Activated naive CD4-positive, alpha-beta T cell treated with anti-CD3 and anti-CD28 coated beads, Interleukin-2, amount 50 U/mL, for 72 hours (primary cell): ENCODE data around the gene MTMR6. TPM values are rescaled to one million over a fixed set of nuclear protein-coding genes. Genes with fewer than 3 reads are reported as not detected.
A peak's percentile ranks its signal among the peaks of the same experiment; 100 is the strongest.

Source experiments
- ATAC-seq, 2 donors: fragments of 150-1000 bp; cut with Tn5 transposase; 2 replicates each; pipeline ENCODE4 v1.10.0; 2021; ENCODE audit warnings: mild to moderate bottlenecking in 2 of 2, moderate library complexity in 2 of 2
- DNase-seq, 2 donors: peaks; one replicate each; pipeline ENCODE4 v3.0.0; 2021 to 2022; ENCODE audit warnings: low spot score in 2 of 2
- H3K27ac Mint-ChIP-seq, 2 donors: one replicate each; pipeline ENCODE4 v1.8.0; 2022; ENCODE audit warnings: mild to moderate bottlenecking in 2 of 2, mixed read lengths in 2 of 2
- H3K36me3 Mint-ChIP-seq, 2 donors: one replicate each; pipeline ENCODE4 v1.8.0; 2022; ENCODE audit warnings: mixed read lengths in 2 of 2
- H3K9me3 Mint-ChIP-seq, 2 donors: one replicate each; pipeline ENCODE4 v1.8.0; 2022; ENCODE audit warnings: mixed read lengths in 2 of 2
- total RNA-seq, 2 donors: library from RNA; stranded (reverse); gene quantifications; one replicate each; pipeline ENCODE4 v1.2.3, GENCODE V29; 2022

MTMR6 gene
- total RNA-seq, 2 donors from 2014 or later, result 4.8 to 10.0 TPM

DNA sequence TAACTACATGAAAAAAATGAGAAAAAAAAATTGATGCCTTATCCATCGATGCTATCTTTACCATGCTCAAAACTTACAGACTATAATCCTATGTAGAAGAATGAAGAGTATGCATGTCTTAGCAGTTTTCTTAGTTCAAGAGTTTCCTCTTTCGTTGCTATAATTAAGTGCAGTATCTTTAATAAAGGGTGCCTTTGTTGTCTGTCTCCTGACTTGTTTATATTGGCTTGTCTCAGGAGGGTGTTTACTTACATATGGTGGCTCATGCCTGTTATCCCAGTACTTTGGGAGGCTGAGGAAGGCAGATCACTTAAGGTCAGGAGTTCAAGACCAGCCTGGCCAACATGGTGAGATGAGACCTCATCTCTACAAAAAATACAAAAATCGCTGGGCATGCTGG lies 44.3 kb downstream of the MTMR6 start:
- no peak overlapping the region for H3K27ac Mint-ChIP-seq
- DNase-seq, result no peak
- ATAC-seq, result no peak
- H3K36me3 Mint-ChIP-seq, result peaks cover 6 to 18% of the 10 kb centered on the region in 2 donors
- peaks cover 0 to 4% of the 10 kb centered on the region in 2 donors for H3K9me3 Mint-ChIP-seq

- Mint-ChIP-seq H3K27ac (no peak overlapping the region), H3K9me3 (peaks cover 0 to 4% of the 10 kb centered on the region in 2 donors), H3K36me3 (peaks cover 6 to 18% of the 10 kb centered on the region in 2 donors)
- DNase-seq (no peak), ATAC-seq (no peak)
These were observed 46.3 kb downstream of the MTMR6 start for GRCh38 chr13:25241007-25241406.

DNA sequence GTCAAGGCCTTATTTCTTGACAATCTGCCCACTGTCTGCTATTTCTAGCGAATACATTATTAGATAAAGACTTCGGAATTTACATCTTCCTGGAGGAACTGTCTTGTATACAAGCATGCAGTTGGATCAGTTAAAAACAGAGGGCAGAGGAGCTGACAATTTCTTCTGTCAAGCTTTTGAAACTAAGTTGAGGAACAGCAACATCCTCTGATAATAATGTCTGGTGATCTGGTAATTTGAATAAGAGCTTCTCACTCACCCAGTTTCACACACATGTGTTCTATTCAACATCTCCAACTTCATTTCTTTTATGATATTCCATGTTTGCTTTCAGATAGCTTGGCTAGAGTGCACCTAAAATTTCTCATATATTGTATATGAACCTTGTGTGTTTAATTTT lies 50.2 kb downstream of the MTMR6 start:
- no peak overlapping the region for H3K27ac Mint-ChIP-seq
- H3K9me3 Mint-ChIP-seq, result no peaks in the 10 kb centered on the region
- H3K36me3 Mint-ChIP-seq, result no peaks in the 10 kb centered on the region
- ATAC-seq (no peak), DNase-seq (no peak)

DNA sequence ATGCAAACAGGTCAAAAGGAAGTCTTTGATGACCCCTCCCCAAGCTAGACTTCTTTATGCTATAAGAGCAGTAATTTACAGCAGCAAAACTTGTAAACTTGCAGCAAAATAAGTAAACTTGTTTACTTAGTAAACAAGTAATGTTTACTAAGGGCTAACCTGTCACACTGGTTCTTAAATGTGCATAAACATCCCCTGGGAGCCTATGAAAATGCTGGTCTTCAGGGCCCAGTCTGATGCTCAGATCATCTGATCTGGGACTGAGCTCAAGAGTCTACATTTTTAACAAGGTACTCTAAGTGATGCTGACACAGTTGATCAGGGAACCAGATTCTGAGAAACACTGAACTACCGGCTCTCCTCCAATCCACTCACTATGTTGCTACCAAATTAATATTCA lies 53.4 kb downstream of the MTMR6 start:
- no peaks in the 10 kb centered on the region for H3K9me3 Mint-ChIP-seq
- H3K27ac Mint-ChIP-seq, result no peak overlapping the region
- no peaks in the 10 kb centered on the region for H3K36me3 Mint-ChIP-seq
- ATAC-seq (no peak), DNase-seq (no peak)

DNA sequence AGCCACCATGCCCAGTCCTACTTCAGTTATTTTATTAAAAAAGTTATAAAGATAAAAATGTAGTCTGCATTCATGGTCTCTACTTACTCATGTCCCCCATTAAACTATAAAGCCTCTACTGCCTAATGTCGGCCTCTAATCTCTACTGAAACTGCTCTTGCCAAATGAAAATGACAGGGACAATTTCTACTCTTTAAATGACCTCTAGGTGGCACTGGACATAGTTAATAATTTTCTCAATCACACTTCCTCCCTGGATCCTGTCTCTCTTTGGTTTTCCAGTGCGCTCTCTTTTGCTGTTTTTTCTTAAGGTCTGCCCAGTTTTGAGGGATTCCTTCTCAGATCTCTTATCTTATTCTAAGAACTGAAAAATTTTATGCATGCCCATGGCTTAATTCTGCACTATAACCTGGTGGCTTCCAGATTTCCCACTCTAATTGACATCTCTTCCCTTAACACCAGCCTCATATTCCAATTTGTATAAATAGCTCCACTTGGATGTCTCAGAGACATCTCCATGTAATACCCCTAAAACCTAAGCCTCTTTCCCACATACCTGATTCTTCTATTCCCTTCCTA lies 54.3 kb downstream of the MTMR6 start:
- Mint-ChIP-seq H3K9me3 (no peaks in the 10 kb centered on the region), H3K27ac (peak overlapping the region in 1 of 2 donors; percentile 61), H3K36me3 (no peaks in the 10 kb centered on the region)
- DNase-seq (no peak), ATAC-seq (peak in 1 of 2 donors; percentile 39)

- H3K27ac Mint-ChIP-seq, result no peak overlapping the region
- no peak for ATAC-seq
These were observed 55.8 kb downstream of the MTMR6 start for GRCh38 chr13:25231517-25231916.

DNA sequence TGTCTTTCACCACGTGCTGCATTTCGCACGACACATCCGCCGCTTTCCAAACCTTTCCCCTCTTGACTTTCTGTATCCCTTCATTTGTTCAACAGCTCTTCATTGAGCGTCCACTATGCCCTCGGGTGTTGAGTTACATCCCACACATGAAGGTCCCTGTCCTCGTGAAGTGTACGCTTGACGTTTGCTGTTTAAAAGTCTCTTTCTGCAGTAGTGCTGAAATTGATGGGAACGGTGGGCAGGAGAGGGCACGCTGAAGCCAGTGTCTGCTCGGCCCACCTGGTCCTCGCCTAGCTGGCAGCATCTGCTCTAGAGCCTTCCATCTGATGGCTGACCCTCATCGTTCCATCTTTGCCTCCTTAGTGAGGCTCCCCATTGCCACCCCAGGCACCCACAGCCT lies 59.6 kb downstream of the MTMR6 start:
- ATAC-seq (no peak), DNase-seq (no peak)
- H3K27ac Mint-ChIP-seq, result no peak overlapping the region
- H3K36me3 Mint-ChIP-seq, result no peaks in the 10 kb centered on the region
- H3K9me3 Mint-ChIP-seq, result no peaks in the 10 kb centered on the region

More at GRCh38 chr13:25231517-25231916, 55.8 kb downstream of the MTMR6 start:
- H3K36me3 Mint-ChIP-seq, result no peaks in the 10 kb centered on the region
- H3K9me3 Mint-ChIP-seq, result no peaks in the 10 kb centered on the region
- no peak for DNase-seq

- Mint-ChIP-seq H3K36me3 (no peaks in the 10 kb centered on the region), H3K9me3 (no peaks in the 10 kb centered on the region), H3K27ac (no peak overlapping the region)
- ATAC-seq, result no peak
- DNase-seq, result no peak
These were observed 61.3 kb downstream of the MTMR6 start for GRCh38 chr13:25225970-25226369.

DNA sequence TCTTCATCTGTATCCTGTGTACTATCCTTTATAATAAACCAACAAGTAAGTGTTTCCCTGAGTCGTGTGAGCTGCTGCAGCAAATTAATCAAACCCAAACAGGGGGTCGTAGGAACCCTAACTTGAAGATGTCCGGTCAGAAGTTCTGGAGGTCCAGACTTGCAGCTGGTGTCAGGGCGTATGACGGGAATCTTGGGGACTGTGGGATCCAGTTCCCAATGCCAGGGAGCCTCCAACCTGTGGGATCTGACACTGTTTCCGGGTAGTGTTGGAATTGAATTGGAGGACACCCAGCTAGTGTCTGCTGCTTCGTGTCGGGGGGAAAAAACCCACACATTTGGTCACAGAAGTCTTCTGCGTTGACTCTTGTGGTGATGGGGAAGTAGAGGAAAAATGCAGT lies 63.1 kb downstream of the MTMR6 start:
- Mint-ChIP-seq H3K9me3 (no peaks in the 10 kb centered on the region), H3K27ac (no peak overlapping the region), H3K36me3 (no peaks in the 10 kb centered on the region)
- DNase-seq (no peak), ATAC-seq (no peak)

DNA sequence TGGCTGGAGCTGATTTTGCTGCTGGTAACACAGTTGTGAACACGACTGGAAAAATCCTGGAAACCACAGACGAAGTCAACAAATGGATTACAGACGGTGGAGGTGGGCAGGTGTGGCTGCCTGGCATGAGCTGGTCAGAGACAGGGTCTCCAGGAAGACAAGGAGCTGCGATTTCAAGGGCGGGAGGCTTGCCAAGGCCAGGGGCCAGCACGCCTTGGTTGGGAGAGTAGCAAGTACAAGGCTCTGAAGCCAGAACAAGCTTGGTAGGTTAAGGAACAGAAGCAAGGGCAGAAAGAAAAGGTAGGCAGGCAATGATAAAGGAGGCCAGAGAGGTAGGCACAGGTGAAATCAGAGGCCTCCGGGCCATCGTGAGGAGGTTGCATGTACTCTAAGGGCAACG lies 64.5 kb downstream of the MTMR6 start:
- ATAC-seq (no peak), DNase-seq (no peak)
- H3K9me3 Mint-ChIP-seq, result no peaks in the 10 kb centered on the region
- H3K36me3 Mint-ChIP-seq, result no peaks in the 10 kb centered on the region
- no peak overlapping the region for H3K27ac Mint-ChIP-seq

- DNase-seq (no peak), ATAC-seq (no peak)
- Mint-ChIP-seq H3K27ac (no peak overlapping the region), H3K9me3 (no peaks in the 10 kb centered on the region), H3K36me3 (no peaks in the 10 kb centered on the region)
These were observed 69.3 kb downstream of the MTMR6 start for GRCh38 chr13:25218019-25218418.

- Mint-ChIP-seq H3K36me3 (no peaks in the 10 kb centered on the region), H3K9me3 (no peaks in the 10 kb centered on the region), H3K27ac (no peak overlapping the region)
- ATAC-seq (peak in 1 of 2 donors; percentile 35), DNase-seq (no peak)
These were observed 70.0 kb downstream of the MTMR6 start for GRCh38 chr13:25217023-25217885.

- no peak for ATAC-seq
- Mint-ChIP-seq H3K27ac (no peak overlapping the region), H3K36me3 (no peaks in the 10 kb centered on the region), H3K9me3 (no peaks in the 10 kb centered on the region)
- DNase-seq, result no peak
These were observed 72.1 kb downstream of the MTMR6 start for GRCh38 chr13:25215253-25215575.

GRCh38 chr13:25214491-25215252 lies 72.6 kb downstream of the MTMR6 start:
- H3K36me3 Mint-ChIP-seq, result no peaks in the 10 kb centered on the region
- H3K27ac Mint-ChIP-seq, result no peak overlapping the region
- H3K9me3 Mint-ChIP-seq, result no peaks in the 10 kb centered on the region
- ATAC-seq, result no peak
- no peak for DNase-seq

GRCh38 chr13:25213715-25214114 lies 73.6 kb downstream of the MTMR6 start:
- no peak for ATAC-seq
- no peaks in the 10 kb centered on the region for H3K9me3 Mint-ChIP-seq
- no peak overlapping the region for H3K27ac Mint-ChIP-seq
- no peak for DNase-seq
- no peaks in the 10 kb centered on the region for H3K36me3 Mint-ChIP-seq

- no peaks in the 10 kb centered on the region for H3K9me3 Mint-ChIP-seq
- ATAC-seq (no peak), DNase-seq (no peak)
- H3K36me3 Mint-ChIP-seq, result no peaks in the 10 kb centered on the region
- no peak overlapping the region for H3K27ac Mint-ChIP-seq
These were observed 76.3 kb downstream of the MTMR6 start for GRCh38 chr13:25210842-25211569.

DNA sequence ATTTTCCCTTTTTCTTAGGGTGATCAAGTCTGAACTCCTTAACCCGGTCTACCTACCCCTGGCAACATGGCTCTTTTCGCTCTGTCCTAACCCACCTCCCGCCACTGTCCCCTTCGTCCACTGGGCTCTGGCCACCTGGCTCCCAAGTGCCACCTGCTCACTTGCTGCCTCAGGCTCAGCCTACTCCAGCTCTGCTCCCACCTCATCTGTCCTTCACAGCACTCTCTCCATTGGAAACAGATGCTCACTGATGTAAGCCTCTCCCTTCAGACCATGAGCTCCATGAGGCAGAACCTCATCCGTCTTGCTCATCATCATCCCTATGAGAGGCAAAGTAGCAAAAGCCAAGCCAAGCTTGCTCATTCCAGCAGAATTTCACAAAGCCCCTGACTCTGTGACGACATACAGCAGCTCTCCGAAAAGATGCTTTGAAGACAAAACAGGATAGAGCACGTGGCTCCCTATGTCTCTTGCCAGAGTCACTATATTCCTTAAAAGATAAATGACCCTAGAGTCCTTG lies 79.9 kb downstream of the MTMR6 start:
- ATAC-seq (no peak), DNase-seq (no peak)
- Mint-ChIP-seq H3K9me3 (no peaks in the 10 kb centered on the region), H3K36me3 (no peaks in the 10 kb centered on the region), H3K27ac (no peak overlapping the region)
